HPDE6-E6E7 (cell line): Measurements from ENCODE around the gene GRID1.
"Not testable (repeated sequence)": the region's sequence is repeated elsewhere in the genome, so short reads cannot be mapped to it uniquely, and the experiment has no call there.

Experiments
- DNase-seq: peaks from one replicate; pipeline ENCODE4 v3.0.0; 2011; ENCODE audit warnings: missing footprints; ENCODE audit errors: extremely low spot score

Gene GRID1

GRCh38 chr10:86038371-86038770, 328.2 kb downstream of the GRID1 start:
- no peak for DNase-seq

- no peak for DNase-seq
These were observed 329.5 kb downstream of the GRID1 start for GRCh38 chr10:86037096-86037495.

GRCh38 chr10:86036544-86036831, 330.1 kb downstream of the GRID1 start:
- no peak for DNase-seq

GRCh38 chr10:86035791-86036543, 330.6 kb downstream of the GRID1 start:
- DNase-seq: no peak

- no peak for DNase-seq
These were observed 331.9 kb downstream of the GRID1 start for GRCh38 chr10:86034710-86035109.

GRCh38 chr10:86033581-86033980, 333.0 kb downstream of the GRID1 start:
- DNase-seq: no peak

- DNase-seq: not testable (repeated sequence)
These were observed 334.5 kb downstream of the GRID1 start for GRCh38 chr10:86032087-86032486.

GRCh38 chr10:86030312-86030711, 336.3 kb downstream of the GRID1 start:
- DNase-seq: no peak

- DNase-seq: no peak
These were observed 339.2 kb downstream of the GRID1 start for GRCh38 chr10:86027346-86027745.

- no peak for DNase-seq
These were observed 341.1 kb downstream of the GRID1 start for GRCh38 chr10:86025509-86025908.

GRCh38 chr10:86024281-86025041, 342.1 kb downstream of the GRID1 start:
- DNase-seq: no peak

- DNase-seq: no peak
These were observed 342.7 kb downstream of the GRID1 start for GRCh38 chr10:86023931-86024280.

GRCh38 chr10:86023336-86023735, 343.3 kb downstream of the GRID1 start:
- no peak for DNase-seq

GRCh38 chr10:86022906-86023305, 343.7 kb downstream of the GRID1 start:
- DNase-seq: no peak

GRCh38 chr10:86020134-86020533, 346.5 kb downstream of the GRID1 start:
- no peak for DNase-seq

GRCh38 chr10:86019141-86019540, 347.5 kb downstream of the GRID1 start:
- no peak for DNase-seq

- no peak for DNase-seq
These were observed 347.9 kb downstream of the GRID1 start for GRCh38 chr10:86018735-86019058.

- no peak for DNase-seq
These were observed 348.5 kb downstream of the GRID1 start for GRCh38 chr10:86017841-86018734.

GRCh38 chr10:86013568-86013967, 353.0 kb downstream of the GRID1 start:
- no peak for DNase-seq

GRCh38 chr10:86007171-86007570, 359.4 kb downstream of the GRID1 start:
- DNase-seq: no peak

- DNase-seq: no peak
These were observed 362.3 kb downstream of the GRID1 start for GRCh38 chr10:86004337-86004736.

GRCh38 chr10:86003201-86003621, 363.4 kb downstream of the GRID1 start:
- no peak for DNase-seq

GRCh38 chr10:86001521-86001920, 365.1 kb downstream of the GRID1 start:
- no peak for DNase-seq
